Measurements from ENCODE around the gene SAMD8. TPM values are rescaled to one million over a fixed set of nuclear protein-coding genes. Genes with fewer than 3 reads are reported as not detected.

The SAMD8 gene
- total and polyA plus RNA-seq, 10 of the 15 experiments (the other 5 are each of a cell fraction or from before 2014, with no cell fraction given): 2.8 to 26.0 (median 9.3) TPM

DNA sequence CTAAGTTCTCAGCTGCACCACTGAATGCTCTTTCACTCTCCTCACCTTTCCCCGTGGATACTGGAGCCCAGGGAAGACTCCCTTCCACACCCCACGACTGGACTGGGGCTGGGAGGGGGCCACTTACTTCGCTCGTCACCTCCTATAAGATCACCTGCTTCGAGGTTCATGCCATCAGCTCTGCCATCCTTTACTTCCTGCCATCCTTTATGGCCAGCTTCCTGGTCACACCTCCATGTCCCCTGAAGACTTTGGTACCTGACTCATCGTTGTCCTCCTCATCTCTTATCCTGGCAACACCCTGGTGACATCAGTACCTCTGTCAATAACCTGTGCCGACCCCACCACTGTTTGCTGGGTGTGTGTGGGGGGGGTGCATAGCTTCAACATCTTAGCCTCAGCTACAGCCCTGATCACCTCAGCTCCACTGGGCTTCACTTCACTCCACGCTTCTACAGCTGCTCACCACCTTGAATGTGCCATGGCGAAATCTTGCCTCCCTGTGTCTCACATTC, 90.4 kb downstream of the SAMD8 start:
- ChIA-PET CTCF (interaction anchor here (3.2 kb wide), 1 partner anchor 14 kb away, joined by 12 read pairs; no protein-coding TSS in a partner anchor), SMC1A (ENCODE audit: uncharacterized antibody, unreplicated experiment) (no interaction called here), RAD21 (ENCODE audit: unreplicated experiment) (no interaction called here), POLR2A (no interaction called here)
- no peak for DNase-seq (ENCODE audit: low read depth, low spot score)
- Histone ChIP-seq H3K27ac (ENCODE audit: control insufficient read depth, insufficient read depth) (no peak overlapping the region), H2AFZ (ENCODE audit: control insufficient read depth, low read depth, low read length) (no peak overlapping the region), H3K79me2 (ENCODE audit: control insufficient read depth, insufficient read depth, low read length) (no peaks in the 10 kb centered on the region), H3K9ac (ENCODE audit: control insufficient read depth, insufficient read depth, low read length) (no peak overlapping the region), H3K4me2 (ENCODE audit: control insufficient read depth, insufficient read depth) (no peak overlapping the region), H3K9me3 (replicated peaks; ENCODE audit: control insufficient read depth, insufficient read depth, low read length) (no peaks in the 10 kb centered on the region), H4K20me1 (ENCODE audit: control insufficient read depth, insufficient read depth) (no peaks in the 10 kb centered on the region), H3K4me1 (ENCODE audit: control insufficient read depth, insufficient read depth, low read length) (no peaks in the 10 kb centered on the region), H3K4me3 (no peak overlapping the region), H3K27me3 (replicated peaks in 1 of 2; ENCODE audit: control insufficient read depth in 2 of 2, insufficient read depth in 2 of 2, low read length in 1 of 2) (no peaks in the 10 kb centered on the region), H3K36me3 (ENCODE audit: control insufficient read depth in 2 of 2, insufficient read depth in 2 of 2, low read length in 1 of 2) (no peaks in the 10 kb centered on the region)
- in situ Hi-C loops (cut with MboI) (no loop called here), intact Hi-C loops (cut with micrococcal nuclease; ENCODE audit: unreplicated experiment) (no loop called here)
- TF ChIP-seq NFYB (IDR thresholded peaks at IDR 0.05; ENCODE audit: insufficient read depth, low read depth, low read length) (no peak), FOXM1 (IDR thresholded peaks at IDR 0.05; ENCODE audit: low read depth, low read length) (no peak), SMC3 (IDR thresholded peaks at IDR 0.05; ENCODE audit: borderline replicate concordance, low read length) (no peak), MTA2 (IDR thresholded peaks at IDR 0.05; ENCODE audit: low read depth) (no peak), SMARCA5 (IDR thresholded peaks at IDR 0.05) (no peak), TARDBP (IDR thresholded peaks at IDR 0.05; ENCODE audit: borderline replicate concordance) (no peak), NR2C1 (IDR thresholded peaks at IDR 0.05) (no peak), BACH1 (IDR thresholded peaks at IDR 0.05; ENCODE audit: borderline replicate concordance) (no peak), NFIC (IDR thresholded peaks at IDR 0.05; ENCODE audit: low read depth, low read length) (no peak), ZNF217 (IDR thresholded peaks at IDR 0.05) (no peak), CBX3 (IDR thresholded peaks at IDR 0.05; ENCODE audit: borderline replicate concordance, low read depth) (no peak), NBN (IDR thresholded peaks at IDR 0.05) (no peak), WRNIP1 (IDR thresholded peaks at IDR 0.05; ENCODE audit: borderline replicate concordance, low read depth, low read length) (no peak)
- TF ChIP-seq, protein P1, sequence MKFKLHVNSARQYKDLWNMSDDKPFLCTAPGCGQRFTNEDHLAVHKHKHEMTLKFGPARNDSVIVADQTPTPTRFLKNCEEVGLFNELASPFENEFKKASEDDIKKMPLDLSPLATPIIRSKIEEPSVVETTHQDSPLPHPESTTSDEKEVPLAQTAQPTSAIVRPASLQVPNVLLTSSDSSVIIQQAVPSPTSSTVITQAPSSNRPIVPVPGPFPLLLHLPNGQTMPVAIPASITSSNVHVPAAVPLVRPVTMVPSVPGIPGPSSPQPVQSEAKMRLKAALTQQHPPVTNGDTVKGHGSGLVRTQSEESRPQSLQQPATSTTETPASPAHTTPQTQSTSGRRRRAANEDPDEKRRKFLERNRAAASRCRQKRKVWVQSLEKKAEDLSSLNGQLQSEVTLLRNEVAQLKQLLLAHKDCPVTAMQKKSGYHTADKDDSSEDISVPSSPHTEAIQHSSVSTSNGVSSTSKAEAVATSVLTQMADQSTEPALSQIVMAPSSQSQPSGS (IDR thresholded peaks at IDR 0.05; ENCODE audit: low read length): no peak
- TF ChIP-seq, protein P2, sequence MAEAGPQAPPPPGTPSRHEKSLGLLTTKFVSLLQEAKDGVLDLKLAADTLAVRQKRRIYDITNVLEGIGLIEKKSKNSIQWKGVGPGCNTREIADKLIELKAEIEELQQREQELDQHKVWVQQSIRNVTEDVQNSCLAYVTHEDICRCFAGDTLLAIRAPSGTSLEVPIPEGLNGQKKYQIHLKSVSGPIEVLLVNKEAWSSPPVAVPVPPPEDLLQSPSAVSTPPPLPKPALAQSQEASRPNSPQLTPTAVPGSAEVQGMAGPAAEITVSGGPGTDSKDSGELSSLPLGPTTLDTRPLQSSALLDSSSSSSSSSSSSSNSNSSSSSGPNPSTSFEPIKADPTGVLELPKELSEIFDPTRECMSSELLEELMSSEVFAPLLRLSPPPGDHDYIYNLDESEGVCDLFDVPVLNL (IDR thresholded peaks at IDR 0.05; ENCODE audit: low read depth, low read length): no peak
- TF ChIP-seq, protein P3, sequence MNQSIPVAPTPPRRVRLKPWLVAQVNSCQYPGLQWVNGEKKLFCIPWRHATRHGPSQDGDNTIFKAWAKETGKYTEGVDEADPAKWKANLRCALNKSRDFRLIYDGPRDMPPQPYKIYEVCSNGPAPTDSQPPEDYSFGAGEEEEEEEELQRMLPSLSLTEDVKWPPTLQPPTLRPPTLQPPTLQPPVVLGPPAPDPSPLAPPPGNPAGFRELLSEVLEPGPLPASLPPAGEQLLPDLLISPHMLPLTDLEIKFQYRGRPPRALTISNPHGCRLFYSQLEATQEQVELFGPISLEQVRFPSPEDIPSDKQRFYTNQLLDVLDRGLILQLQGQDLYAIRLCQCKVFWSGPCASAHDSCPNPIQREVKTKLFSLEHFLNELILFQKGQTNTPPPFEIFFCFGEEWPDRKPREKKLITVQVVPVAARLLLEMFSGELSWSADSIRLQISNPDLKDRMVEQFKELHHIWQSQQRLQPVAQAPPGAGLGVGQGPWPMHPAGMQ (IDR thresholded peaks at IDR 0.05; ENCODE audit: borderline replicate concordance): no peak
- whole genome bisulfite sequencing (ENCODE audit: insufficient coverage, insufficient replicate concordance, low lambda C conversion rate, missing lambda C conversion rate): 64% methylated on average over 9 of the region's 9 CpGs
- ATAC-seq: no peak
- FAIRE-seq: no peak
- BruUV-seq (replicated peaks): no TSS peak

All from GM12878 (cell line).